HG03159 (cell line): ENCODE measurements around the gene RASGRP2.

Experiments
- ATAC-seq: cut with Tn5 transposase; IDR thresholded peaks from one replicate; pipeline ENCODE4 v1.9.1; 2021; ENCODE audit warnings: mild to moderate bottlenecking, moderate library complexity; ENCODE audit not compliant: unreplicated experiment

RASGRP2 gene

GRCh38 chr11:64743591-64744543 lies at the start of gene RASGRP2:
Gene RASGRP2 (minus strand): TSS chr11:64744142. CDS start chr11:64742866, 1,276 bp downstream.
- no peak for ATAC-seq

- ATAC-seq, result no peak
Measured at GRCh38 chr11:64792482-64792881, 48.5 kb upstream of the RASGRP2 start.

GRCh38 chr11:64791781-64792291 lies 47.9 kb upstream of the RASGRP2 start:
- ATAC-seq, result no peak

- ATAC-seq, result no peak
Measured at GRCh38 chr11:64790205-64791095, 46.5 kb upstream of the RASGRP2 start.

GRCh38 chr11:64789331-64790204 lies 45.6 kb upstream of the RASGRP2 start:
- ATAC-seq, result no peak

GRCh38 chr11:64788321-64789215 lies 44.6 kb upstream of the RASGRP2 start:
- no peak for ATAC-seq

GRCh38 chr11:64787526-64788320 lies 43.8 kb upstream of the RASGRP2 start:
- ATAC-seq, result no peak

GRCh38 chr11:64786308-64786707 lies 42.4 kb upstream of the RASGRP2 start:
- ATAC-seq, result no peak

- ATAC-seq, result no peak
Measured at GRCh38 chr11:64784813-64785581, 41.1 kb upstream of the RASGRP2 start.

- ATAC-seq, result peak; percentile 75
Measured at GRCh38 chr11:64778473-64779298, 34.7 kb upstream of the RASGRP2 start, which contains the start of gene SF1. Gene SF1 (minus strand): TSS chr11:64778542. CDS start chr11:64778392, 150 bp downstream.

GRCh38 chr11:64778223-64778472 lies 34.2 kb upstream of the RASGRP2 start:
- peak; percentile 6 for ATAC-seq

- ATAC-seq, result peak; percentile 29
Measured at GRCh38 chr11:64777449-64778222, 33.7 kb upstream of the RASGRP2 start.

- ATAC-seq, result no peak
Measured at GRCh38 chr11:64776875-64777274, 32.9 kb upstream of the RASGRP2 start.

- ATAC-seq, result no peak
Measured at GRCh38 chr11:64776425-64776824, 32.5 kb upstream of the RASGRP2 start.

- ATAC-seq, result no peak
Measured at GRCh38 chr11:64774144-64774543, 30.2 kb upstream of the RASGRP2 start.

GRCh38 chr11:64772303-64773018 lies 28.5 kb upstream of the RASGRP2 start:
- no peak for ATAC-seq
